Vagina (tissue), 2 donors: ENCODE measurements around the gene EAF1. TPM values are rescaled to one million over a fixed set of nuclear protein-coding genes. Genes with fewer than 3 reads are reported as not detected.

ENCODE experiments used
- DNase-seq, 2 donors: peaks; one replicate each; pipeline ENCODE4 v3.0.0-alpha.2; 2017; ENCODE audit errors: extremely low spot score in 2 of 2
- H3K27ac ChIP-seq: fragments of 200-600 bp; sonication (generic); one replicate; pipeline ENCODE4 v1.5.1; 2019
- H3K27me3 ChIP-seq: fragments of 200-600 bp; sonication (generic); one replicate; pipeline ENCODE4 v1.5.1; 2019
- H3K36me3 ChIP-seq, 2 donors: fragments of 200-600 bp; sonication (generic); one replicate each; pipeline ENCODE4 v1.5.1; 2017 to 2019
- H3K4me1 ChIP-seq: fragments of 200-600 bp; sonication (generic); one replicate; pipeline ENCODE4 v1.5.1; 2019
- H3K4me3 ChIP-seq, 2 donors: fragments of 200-600 bp; sonication (generic); 1 replicate in 1 of 2; 2 replicates in 1 of 2; pipeline ENCODE4 v1.5.1; 2016 to 2019
- H3K9me3 ChIP-seq: fragments of 200-600 bp; sonication (generic); one replicate; pipeline ENCODE4 v1.5.1; 2019
- POLR2A ChIP-seq, 2 donors: fragments of 450-650 bp; IDR thresholded peaks; one replicate each; pipeline ENCODE4 v1.6.1; 2017; ENCODE audit warnings: antibody characterized with exemption in 2 of 2, mild to moderate bottlenecking in 2 of 2, moderate library complexity in 2 of 2
- POLR2AphosphoS5 ChIP-seq, 2 donors: sonication (generic); formaldehyde crosslinking; IDR thresholded peaks; one replicate each; pipeline ENCODE4 v1.9.0; 2017; ENCODE audit warnings: antibody characterized with exemption in 2 of 2, mild to moderate bottlenecking in 2 of 2, low read depth in 1 of 2; ENCODE audit not compliant: insufficient read depth in 1 of 2
- intact Hi-C: fragments of 100-400 bp; cut with DNase I; formaldehyde crosslinking; loops from one replicate; pipeline ENCODE4 v1.15.1; 2023
- total RNA-seq: library from RNA; depleted of rRNA; stranded (reverse); fragments of >200 nt; gene quantifications from one replicate; pipeline ENCODE4 v1.2.3, GENCODE V29; 2016
- TF ChIP-seq, protein P1 (sequence below), 3 experiments: fragments of 450-650 bp in 2 of 3; fragments of 200-600 bp in 1 of 3; sonication (generic) in 1 of 3; IDR thresholded peaks; one replicate each; pipeline ENCODE4 v1.5.1; 2017 to 2019; ENCODE audit warnings: antibody characterized with exemption in 3 of 3, mild to moderate bottlenecking in 2 of 3, moderate library complexity in 2 of 3

EAF1 gene
- total RNA-seq, 1 donor from 2014 or later, result 15.7 TPM

DNA sequence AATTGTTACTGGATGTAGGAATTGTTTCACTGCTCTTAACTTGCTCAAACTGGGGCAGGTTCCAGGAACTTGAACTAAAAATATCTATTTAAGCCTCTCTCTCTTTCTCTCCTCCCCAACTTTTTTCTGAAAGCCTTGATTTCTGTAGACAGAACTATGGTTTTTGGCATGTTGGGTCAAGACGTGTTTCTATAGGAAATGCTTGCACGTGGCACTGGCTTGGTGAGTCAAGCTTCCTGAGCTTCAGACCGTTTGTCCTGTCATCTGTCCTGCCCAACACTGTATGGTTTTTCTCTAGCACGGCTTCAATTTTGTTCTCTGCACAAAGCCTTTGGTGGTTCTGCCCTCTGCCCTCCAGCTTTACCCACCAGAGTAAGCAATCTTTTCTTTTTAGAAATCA, 13.5 kb downstream of the EAF1 start:
- Histone ChIP-seq H3K27ac (no peak overlapping the region), H3K36me3 (peaks cover 0 to 67% of the 10 kb centered on the region in 2 donors), H3K9me3 (no peaks in the 10 kb centered on the region), H3K4me1 (no peaks in the 10 kb centered on the region), H3K4me3 (no peak overlapping the region), H3K27me3 (no peaks in the 10 kb centered on the region)
- TF ChIP-seq, protein P1, sequence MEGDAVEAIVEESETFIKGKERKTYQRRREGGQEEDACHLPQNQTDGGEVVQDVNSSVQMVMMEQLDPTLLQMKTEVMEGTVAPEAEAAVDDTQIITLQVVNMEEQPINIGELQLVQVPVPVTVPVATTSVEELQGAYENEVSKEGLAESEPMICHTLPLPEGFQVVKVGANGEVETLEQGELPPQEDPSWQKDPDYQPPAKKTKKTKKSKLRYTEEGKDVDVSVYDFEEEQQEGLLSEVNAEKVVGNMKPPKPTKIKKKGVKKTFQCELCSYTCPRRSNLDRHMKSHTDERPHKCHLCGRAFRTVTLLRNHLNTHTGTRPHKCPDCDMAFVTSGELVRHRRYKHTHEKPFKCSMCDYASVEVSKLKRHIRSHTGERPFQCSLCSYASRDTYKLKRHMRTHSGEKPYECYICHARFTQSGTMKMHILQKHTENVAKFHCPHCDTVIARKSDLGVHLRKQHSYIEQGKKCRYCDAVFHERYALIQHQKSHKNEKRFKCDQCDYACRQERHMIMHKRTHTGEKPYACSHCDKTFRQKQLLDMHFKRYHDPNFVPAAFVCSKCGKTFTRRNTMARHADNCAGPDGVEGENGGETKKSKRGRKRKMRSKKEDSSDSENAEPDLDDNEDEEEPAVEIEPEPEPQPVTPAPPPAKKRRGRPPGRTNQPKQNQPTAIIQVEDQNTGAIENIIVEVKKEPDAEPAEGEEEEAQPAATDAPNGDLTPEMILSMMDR (IDR thresholded peaks at IDR 0.05), result no peak
- no peak for TF ChIP-seq POLR2A (IDR thresholded peaks at IDR 0.05)
- no peak for TF ChIP-seq POLR2AphosphoS5 (IDR thresholded peaks at IDR 0.05; ENCODE audit: insufficient read depth in 1 of 2, low read depth in 1 of 2)
- DNase-seq, result no peak
- intact Hi-C loops, result loop anchor here (10.0 kb wide), 1 partner anchor 114 kb away; no protein-coding TSS in a partner anchor

DNA sequence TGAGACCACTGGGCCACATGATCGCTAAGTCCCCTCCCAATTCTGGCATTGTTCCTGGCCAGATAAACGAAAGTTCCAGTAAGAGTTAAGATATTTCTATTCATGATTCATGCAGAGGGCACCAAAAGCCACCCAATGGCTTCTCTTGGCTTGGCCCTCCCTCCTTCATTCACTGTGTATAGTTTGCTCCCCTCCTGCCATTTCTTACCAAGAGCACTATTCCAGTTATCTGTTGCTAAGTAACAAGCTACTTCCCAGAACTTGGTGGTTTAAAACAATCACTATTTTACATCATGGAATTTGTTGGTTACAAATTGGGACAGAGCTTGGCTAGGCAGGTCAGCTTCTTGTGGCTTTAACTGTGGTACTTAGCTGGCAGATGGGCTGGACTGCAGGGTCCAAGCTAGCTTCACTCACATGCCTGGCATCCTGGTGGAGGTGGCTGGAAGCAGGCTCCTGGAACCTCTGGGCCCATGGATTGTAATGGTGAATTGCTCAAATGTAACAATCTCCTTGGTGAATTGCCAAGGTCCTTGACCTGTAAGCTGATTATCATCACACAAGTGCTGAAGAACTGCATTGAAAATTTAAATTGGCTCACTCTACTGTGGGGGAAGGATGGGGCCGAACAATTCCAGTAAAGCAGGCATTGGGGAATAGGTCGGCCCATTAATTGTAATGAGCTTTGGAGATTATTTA, 16.6 kb downstream of the EAF1 start:
- H3K27me3 ChIP-seq, result no peaks in the 10 kb centered on the region
- H3K4me1 ChIP-seq, result no peaks in the 10 kb centered on the region
- H3K9me3 ChIP-seq, result no peaks in the 10 kb centered on the region
- H3K27ac ChIP-seq, result no peak overlapping the region
- no peak overlapping the region for H3K4me3 ChIP-seq
- TF ChIP-seq POLR2A (IDR thresholded peaks at IDR 0.05), result no peak
- TF ChIP-seq POLR2AphosphoS5 (IDR thresholded peaks at IDR 0.05; ENCODE audit: insufficient read depth in 1 of 2, low read depth in 1 of 2), result no peak
- TF ChIP-seq, protein P1 (IDR thresholded peaks at IDR 0.05), result no peak
- DNase-seq, result no peak
- peaks cover 0 to 39% of the 10 kb centered on the region in 2 donors for H3K36me3 ChIP-seq
- intact Hi-C loops, result loop anchor here (10.0 kb wide), 1 partner anchor 111 kb away; no protein-coding TSS in a partner anchor

DNA sequence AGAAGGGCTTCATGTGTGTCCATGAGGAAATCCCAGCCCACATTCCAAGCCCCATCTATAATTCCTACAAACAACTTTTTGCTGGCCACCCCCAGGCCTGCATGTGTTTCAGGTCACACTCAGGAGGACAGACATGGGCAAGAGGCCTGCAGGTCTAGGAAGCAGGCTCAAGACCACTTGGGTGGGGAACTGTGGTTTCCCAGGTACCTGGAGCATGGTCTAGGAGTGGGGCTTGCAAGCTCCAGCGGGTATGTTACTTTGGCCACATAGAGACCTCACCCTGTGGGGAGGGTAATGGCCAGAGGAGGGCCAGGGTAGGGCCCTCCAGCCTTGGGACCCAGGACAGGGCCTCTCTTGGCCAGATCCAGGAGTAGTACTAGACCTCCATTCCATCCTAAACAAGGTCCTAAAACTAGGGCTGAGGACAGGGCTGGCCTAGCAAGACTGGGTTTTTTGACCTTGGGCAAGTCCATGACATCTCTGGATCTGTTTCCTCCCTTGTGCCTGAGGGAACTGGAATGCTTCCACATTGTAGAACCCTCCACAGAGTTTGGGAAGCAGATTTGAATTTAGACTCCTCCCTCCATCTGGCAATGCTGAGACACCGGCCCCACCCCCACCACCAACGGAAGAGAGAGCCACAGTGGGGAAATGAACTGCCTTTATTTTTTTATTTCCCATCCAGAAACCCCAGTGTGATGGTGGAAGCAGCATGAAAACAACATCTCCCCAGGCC, 22.3 kb downstream of the EAF1 start:
- intact Hi-C loops, result loop anchor here (5.0 to 10.0 kb wide), 2 partner anchors 63 to 105 kb away; no protein-coding TSS in a partner anchor

DNA sequence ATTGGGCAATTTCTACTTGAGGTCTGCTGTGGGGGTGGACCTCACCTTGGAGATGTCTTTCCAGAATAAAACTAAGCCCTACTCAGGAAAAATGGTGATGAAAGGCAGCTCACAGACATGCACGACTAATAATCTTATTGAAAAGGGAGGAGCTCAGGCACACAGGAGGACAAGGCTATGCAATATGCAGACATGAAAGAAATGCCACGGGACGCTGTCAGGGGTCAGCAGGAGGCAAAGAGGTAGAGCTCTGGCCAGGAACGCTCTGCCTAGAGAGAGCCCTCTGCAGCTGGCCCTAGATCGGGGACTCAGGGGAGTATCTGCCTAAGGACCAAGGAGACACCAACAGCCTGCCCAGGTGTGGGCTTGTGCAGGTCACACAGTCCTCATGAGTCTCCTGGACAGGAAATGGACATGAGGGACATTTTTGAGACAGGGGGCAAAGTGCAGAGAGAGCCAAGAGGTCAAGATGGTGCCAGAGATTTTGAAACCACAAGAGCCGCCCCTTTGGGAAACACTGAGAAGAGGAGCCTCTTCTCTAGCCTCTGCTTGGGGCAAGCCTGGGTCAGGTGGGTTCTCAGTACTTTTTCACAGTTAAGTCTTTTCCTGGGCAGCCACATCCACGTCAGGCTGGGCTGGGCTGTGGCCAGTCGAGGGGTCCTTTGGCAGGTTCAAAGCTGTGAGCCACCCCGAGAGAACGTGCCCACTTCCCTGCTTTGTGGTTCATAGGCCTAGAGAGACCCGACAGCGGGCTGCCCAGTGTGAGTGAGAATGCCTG, 23.2 kb downstream of the EAF1 start:
- intact Hi-C loops, result loop anchor here (5.0 kb wide), 1 partner anchor 62 kb away; no protein-coding TSS in a partner anchor
- H3K27ac ChIP-seq, result no peak overlapping the region
- TF ChIP-seq, protein P1 (IDR thresholded peaks at IDR 0.05), result no peak
- TF ChIP-seq POLR2AphosphoS5 (IDR thresholded peaks at IDR 0.05; ENCODE audit: insufficient read depth in 1 of 2, low read depth in 1 of 2) (no peak), POLR2A (IDR thresholded peaks at IDR 0.05) (no peak)
- H3K4me1 ChIP-seq, result no peaks in the 10 kb centered on the region
- no peak overlapping the region for H3K4me3 ChIP-seq
- no peaks in the 10 kb centered on the region for H3K27me3 ChIP-seq
- H3K9me3 ChIP-seq, result no peaks in the 10 kb centered on the region
- no peak for DNase-seq
- no peaks in the 10 kb centered on the region for H3K36me3 ChIP-seq

More for the DNA sequence above, 22.3 kb downstream of the EAF1 start:
- H3K27me3 ChIP-seq, result no peaks in the 10 kb centered on the region
- no peak overlapping the region for H3K27ac ChIP-seq
- no peaks in the 10 kb centered on the region for H3K9me3 ChIP-seq
- H3K36me3 ChIP-seq, result no peaks in the 10 kb centered on the region
- H3K4me1 ChIP-seq, result no peaks in the 10 kb centered on the region
- DNase-seq, result no peak
- TF ChIP-seq, protein P1 (IDR thresholded peaks at IDR 0.05), result no peak
- no peak for TF ChIP-seq POLR2AphosphoS5 (IDR thresholded peaks at IDR 0.05; ENCODE audit: insufficient read depth in 1 of 2, low read depth in 1 of 2)
- TF ChIP-seq POLR2A (IDR thresholded peaks at IDR 0.05), result no peak
- H3K4me3 ChIP-seq, result no peak overlapping the region
